Keratinocyte (primary cell): ENCODE measurements around the gene PEX3. TPM values are rescaled to one million over a fixed set of nuclear protein-coding genes. Genes with fewer than 3 reads are reported as not detected.

Source experiments
- DNase-seq: peaks from one replicate; pipeline ENCODE4 v3.0.0-alpha.2; 2011; ENCODE audit warnings: low read depth, missing footprints, low spot score
- FAIRE-seq: peaks from 2 replicates; lab custom pipeline; 2011; peaks lifted over from hg19 to GRCh38; lab: Jason Lieb, UNC
- H2AFZ ChIP-seq: 2 replicates; pipeline ENCODE4 v1.6.0; 2012; ENCODE audit warnings: low read length, control low read depth, inconsistent platforms; ENCODE audit not compliant: control insufficient read depth
- H3K27ac ChIP-seq: 2 replicates; pipeline ENCODE4 v1.5.1; 2011; ENCODE audit warnings: low read length; ENCODE audit not compliant: control insufficient read depth, insufficient read depth
- H3K27me3 ChIP-seq: 3 replicates; pipeline ENCODE4 v1.6.0; 2011; ENCODE audit warnings: low read length; ENCODE audit not compliant: control insufficient read depth, insufficient read depth; ENCODE audit errors: extremely low read depth
- H3K36me3 ChIP-seq, 2 experiments: 2 replicates in 1 of 2; 3 replicates in 1 of 2; pipeline ENCODE4 v1.5.1; 2011; ENCODE audit warnings: low read length in 2 of 2, mild to moderate bottlenecking in 1 of 2; ENCODE audit not compliant: control insufficient read depth in 2 of 2, insufficient read depth in 2 of 2; ENCODE audit errors: extremely low read depth in 1 of 2
- H3K4me1 ChIP-seq: 3 replicates; pipeline ENCODE4 v1.5.1; 2011; ENCODE audit warnings: low read length; ENCODE audit not compliant: control insufficient read depth, insufficient read depth; ENCODE audit errors: extremely low read depth
- H3K4me2 ChIP-seq: 3 replicates; pipeline ENCODE4 v1.6.0; 2011; ENCODE audit warnings: low read depth, low read length; ENCODE audit not compliant: control insufficient read depth, insufficient read depth; ENCODE audit errors: extremely low read depth
- H3K4me3 ChIP-seq, 3 experiments: fragments of 200-600 bp in 1 of 3; sonication (generic) in 1 of 3; 2 replicates in 2 of 3; 3 replicates in 1 of 3; pipeline ENCODE4 v1.5.1; 2011 to 2016; ENCODE audit warnings: low read length in 3 of 3, mild to moderate bottlenecking in 3 of 3, control low read depth in 2 of 3, inconsistent platforms in 1 of 3, low read depth in 1 of 3, mixed read lengths in 1 of 3, mixed run types in 1 of 3, moderate library complexity in 1 of 3; ENCODE audit not compliant: control insufficient read depth in 2 of 3, insufficient read depth in 2 of 3; ENCODE audit errors: extremely low read depth in 1 of 3
- H3K79me2 ChIP-seq: 2 replicates; pipeline ENCODE4 v1.6.0; 2012; ENCODE audit warnings: low read length; ENCODE audit not compliant: control insufficient read depth, insufficient read depth
- H3K9ac ChIP-seq: 3 replicates; pipeline ENCODE4 v1.6.0; 2011; ENCODE audit warnings: low read length; ENCODE audit not compliant: control insufficient read depth, insufficient read depth; ENCODE audit errors: extremely low read depth
- H3K9me1 ChIP-seq: 3 replicates; pipeline ENCODE4 v1.6.0; 2011; ENCODE audit warnings: low read length; ENCODE audit not compliant: control insufficient read depth, insufficient read depth; ENCODE audit errors: extremely low read depth
- H3K9me3 ChIP-seq: 2 replicates; pipeline ENCODE4 v1.5.1; 2012; ENCODE audit warnings: low read depth, low read length; ENCODE audit not compliant: control insufficient read depth
- H4K20me1 ChIP-seq: 3 replicates; pipeline ENCODE4 v1.6.0; 2011; ENCODE audit warnings: low read length; ENCODE audit not compliant: control insufficient read depth, insufficient read depth; ENCODE audit errors: extremely low read depth
- EZH2 ChIP-seq: IDR thresholded peaks from one replicate; pipeline ENCODE4 v1.6.1; 2012; ENCODE audit warnings: inconsistent platforms, mild to moderate bottlenecking, low read length, moderate library complexity
- dilution Hi-C: fragments of 300-500 bp; cut with MboI; formaldehyde crosslinking; loops from one replicate; pipeline ENCODE4 v1.7.0; 2020; ENCODE audit warnings: low sequenced_read_pairs; ENCODE audit not compliant: extremely low pct_ligation_motif_present
- polyA plus RNA-seq, 5 experiments: library from polyadenylated mRNA; depleted of rRNA in 3 of 5; stranded (reverse) in 3 of 5; stranded (forward) in 1 of 5; unstranded in 1 of 5; fragments of >200 nt; gene quantifications; 1 replicate in 1 of 5; 2 replicates in 3 of 5; 3 replicates in 1 of 5; pipeline versions ENCODE4 v1.2.1 to v1.2.3, GENCODE V29; 2011 to 2012; ENCODE audit warnings: missing spikeins in 2 of 5, low read depth in 1 of 5, low replicate concordance in 1 of 5
- TF ChIP-seq, protein P1 (sequence below), 3 experiments: IDR thresholded peaks in 1 of 3; conservative IDR thresholded peaks in 1 of 3; optimal IDR thresholded peaks in 1 of 3; 2 replicates in 2 of 3; 3 replicates in 1 of 3; pipeline versions ENCODE3 to v1.5.1; 2011; ENCODE audit warnings: low read length in 3 of 3, mild to moderate bottlenecking in 3 of 3, moderate library complexity in 2 of 3, control low read depth in 1 of 3, inconsistent platforms in 1 of 3; ENCODE audit not compliant: insufficient read depth in 2 of 3; ENCODE audit errors: extremely low read depth in 1 of 3

The PEX3 gene
- polyA plus RNA-seq, 1 donor (not counting 4 experiments of a cell fraction or from before 2014, with no cell fraction given): 68.1 TPM

DNA sequence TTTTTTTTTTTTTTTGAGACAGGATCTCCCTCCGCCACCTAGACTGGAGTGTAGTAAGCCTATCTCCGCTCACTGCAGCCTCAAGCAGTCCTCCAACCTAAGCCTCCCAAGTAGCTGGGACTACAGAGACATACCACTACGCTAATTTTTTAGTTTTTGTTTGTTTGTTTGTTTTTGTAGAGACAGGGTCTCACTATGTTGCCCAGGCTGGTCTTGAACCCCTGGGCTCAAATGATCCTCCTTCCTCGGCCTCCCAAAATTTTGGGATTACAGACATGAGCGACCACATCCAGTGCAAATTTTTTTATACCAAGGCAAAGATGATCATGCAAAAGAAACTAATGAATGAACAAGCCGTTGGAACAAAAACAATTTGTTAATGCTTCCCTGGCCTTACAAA lies 55.6 kb downstream of the PEX3 start:
- no peak overlapping the region for H3K27ac ChIP-seq
- no peak overlapping the region for H3K4me2 ChIP-seq
- DNase-seq (no peak), FAIRE-seq (no peak)
- no peaks in the 10 kb centered on the region for H4K20me1 ChIP-seq
- no peak overlapping the region for H2AFZ ChIP-seq
- dilution Hi-C loops: no loop called here
- H3K9me3 ChIP-seq: no peaks in the 10 kb centered on the region
- no peaks in the 10 kb centered on the region for H3K27me3 ChIP-seq
- no peaks in the 10 kb centered on the region for H3K36me3 ChIP-seq
- no peak overlapping the region for H3K4me3 ChIP-seq
- H3K4me1 ChIP-seq: peaks cover 7% of the 10 kb centered on the region
- no peak for TF ChIP-seq EZH2
- TF ChIP-seq, protein P1, sequence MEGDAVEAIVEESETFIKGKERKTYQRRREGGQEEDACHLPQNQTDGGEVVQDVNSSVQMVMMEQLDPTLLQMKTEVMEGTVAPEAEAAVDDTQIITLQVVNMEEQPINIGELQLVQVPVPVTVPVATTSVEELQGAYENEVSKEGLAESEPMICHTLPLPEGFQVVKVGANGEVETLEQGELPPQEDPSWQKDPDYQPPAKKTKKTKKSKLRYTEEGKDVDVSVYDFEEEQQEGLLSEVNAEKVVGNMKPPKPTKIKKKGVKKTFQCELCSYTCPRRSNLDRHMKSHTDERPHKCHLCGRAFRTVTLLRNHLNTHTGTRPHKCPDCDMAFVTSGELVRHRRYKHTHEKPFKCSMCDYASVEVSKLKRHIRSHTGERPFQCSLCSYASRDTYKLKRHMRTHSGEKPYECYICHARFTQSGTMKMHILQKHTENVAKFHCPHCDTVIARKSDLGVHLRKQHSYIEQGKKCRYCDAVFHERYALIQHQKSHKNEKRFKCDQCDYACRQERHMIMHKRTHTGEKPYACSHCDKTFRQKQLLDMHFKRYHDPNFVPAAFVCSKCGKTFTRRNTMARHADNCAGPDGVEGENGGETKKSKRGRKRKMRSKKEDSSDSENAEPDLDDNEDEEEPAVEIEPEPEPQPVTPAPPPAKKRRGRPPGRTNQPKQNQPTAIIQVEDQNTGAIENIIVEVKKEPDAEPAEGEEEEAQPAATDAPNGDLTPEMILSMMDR (optimal IDR thresholded peaks at IDR 0.05 in 1 of 3, IDR thresholded peaks at IDR 0.05 in 1 of 3, conservative IDR thresholded peaks at IDR 0.05 in 1 of 3; ENCODE audit: extremely low read depth in 1 of 3, insufficient read depth in 2 of 3, low read length in 3 of 3): no peak
- H3K9ac ChIP-seq: no peak overlapping the region
- H3K9me1 ChIP-seq: no peaks in the 10 kb centered on the region
- H3K79me2 ChIP-seq: no peaks in the 10 kb centered on the region

DNA sequence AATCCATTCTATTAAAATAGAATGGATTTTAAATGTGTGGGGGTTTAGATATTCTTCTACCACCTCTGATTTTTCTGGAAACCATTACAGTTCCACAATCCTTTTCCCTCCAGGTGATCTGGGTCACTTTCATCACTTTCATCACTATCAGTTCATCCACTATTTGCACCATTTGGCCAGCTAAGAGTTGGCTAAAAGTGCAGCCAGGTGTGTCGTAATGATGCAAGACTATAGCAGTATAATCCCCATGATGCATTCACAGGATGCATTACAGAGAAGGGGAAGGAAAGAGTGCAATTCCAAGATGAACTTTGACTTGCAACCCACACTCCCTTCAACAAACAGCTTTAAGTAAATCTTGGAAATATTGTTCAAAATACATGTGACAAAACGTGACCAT lies 56.0 kb downstream of the PEX3 start:
- FAIRE-seq (no peak), DNase-seq (no peak)
- no peaks in the 10 kb centered on the region for H4K20me1 ChIP-seq
- H3K9ac ChIP-seq: no peak overlapping the region
- no peaks in the 10 kb centered on the region for H3K9me1 ChIP-seq
- H3K9me3 ChIP-seq: no peaks in the 10 kb centered on the region
- H3K79me2 ChIP-seq: no peaks in the 10 kb centered on the region
- no peak overlapping the region for H2AFZ ChIP-seq
- TF ChIP-seq EZH2: no peak
- TF ChIP-seq, protein P1 (optimal IDR thresholded peaks at IDR 0.05 in 1 of 3, IDR thresholded peaks at IDR 0.05 in 1 of 3, conservative IDR thresholded peaks at IDR 0.05 in 1 of 3; ENCODE audit: extremely low read depth in 1 of 3, insufficient read depth in 2 of 3, low read length in 3 of 3): no peak
- H3K4me3 ChIP-seq: no peak overlapping the region
- dilution Hi-C loops: no loop called here
- H3K27ac ChIP-seq: no peak overlapping the region
- no peak overlapping the region for H3K4me2 ChIP-seq
- no peaks in the 10 kb centered on the region for H3K27me3 ChIP-seq
- H3K36me3 ChIP-seq: no peaks in the 10 kb centered on the region
- H3K4me1 ChIP-seq: peaks cover 10% of the 10 kb centered on the region
